HG03432 (cell line): ENCODE measurements around the gene TMEM255A.

Experiments used
- ATAC-seq: cut with Tn5 transposase; IDR thresholded peaks from one replicate; pipeline ENCODE4 v1.9.1; 2021; ENCODE audit warnings: mild to moderate bottlenecking, moderate library complexity; ENCODE audit not compliant: unreplicated experiment

TMEM255A gene

GRCh38 chrX:120308959-120309872 lies 2.0 kb downstream of the TMEM255A start:
- ATAC-seq = peak; percentile 98

- ATAC-seq = no peak
Measured at GRCh38 chrX:120308558-120308957, 2.7 kb downstream of the TMEM255A start.

GRCh38 chrX:120306630-120307029 lies 4.6 kb downstream of the TMEM255A start:
- no peak for ATAC-seq

- ATAC-seq = no peak
Measured at GRCh38 chrX:120305531-120306141, 5.6 kb downstream of the TMEM255A start.

- ATAC-seq = no peak
Measured at GRCh38 chrX:120304256-120304655, 7.0 kb downstream of the TMEM255A start.

- ATAC-seq = peak; percentile 97
Measured at GRCh38 chrX:120302434-120302833, 8.8 kb downstream of the TMEM255A start.

GRCh38 chrX:120301960-120302359 lies 9.3 kb downstream of the TMEM255A start:
- peak; percentile 15 for ATAC-seq

- no peak for ATAC-seq
Measured at GRCh38 chrX:120301497-120301896, 9.8 kb downstream of the TMEM255A start.

GRCh38 chrX:120299928-120300327 lies 11.3 kb downstream of the TMEM255A start:
- no peak for ATAC-seq

GRCh38 chrX:120297923-120298322 lies 13.3 kb downstream of the TMEM255A start:
- no peak for ATAC-seq

GRCh38 chrX:120294651-120295050 lies 16.6 kb downstream of the TMEM255A start:
- ATAC-seq = no peak

GRCh38 chrX:120293015-120293414 lies 18.2 kb downstream of the TMEM255A start:
- no peak for ATAC-seq

GRCh38 chrX:120291211-120291610 lies 20.1 kb downstream of the TMEM255A start:
- no peak for ATAC-seq

GRCh38 chrX:120290107-120290506 lies 21.2 kb downstream of the TMEM255A start:
- no peak for ATAC-seq

GRCh38 chrX:120287513-120288112 lies 23.6 kb downstream of the TMEM255A start:
- ATAC-seq = peak; percentile 61

GRCh38 chrX:120286733-120287512 lies 24.3 kb downstream of the TMEM255A start:
- ATAC-seq = peak; percentile 55

- ATAC-seq = no peak
Measured at GRCh38 chrX:120282697-120283096, 28.6 kb downstream of the TMEM255A start.

- ATAC-seq = no peak
Measured at GRCh38 chrX:120281761-120282160, 29.5 kb downstream of the TMEM255A start.

GRCh38 chrX:120281021-120281624 lies 30.1 kb downstream of the TMEM255A start:
- no peak for ATAC-seq

- no peak for ATAC-seq
Measured at GRCh38 chrX:120274958-120275357, 36.3 kb downstream of the TMEM255A start.

GRCh38 chrX:120274145-120274544 lies 37.1 kb downstream of the TMEM255A start:
- no peak for ATAC-seq
